ENCODE data around the gene POP5.

DNA sequence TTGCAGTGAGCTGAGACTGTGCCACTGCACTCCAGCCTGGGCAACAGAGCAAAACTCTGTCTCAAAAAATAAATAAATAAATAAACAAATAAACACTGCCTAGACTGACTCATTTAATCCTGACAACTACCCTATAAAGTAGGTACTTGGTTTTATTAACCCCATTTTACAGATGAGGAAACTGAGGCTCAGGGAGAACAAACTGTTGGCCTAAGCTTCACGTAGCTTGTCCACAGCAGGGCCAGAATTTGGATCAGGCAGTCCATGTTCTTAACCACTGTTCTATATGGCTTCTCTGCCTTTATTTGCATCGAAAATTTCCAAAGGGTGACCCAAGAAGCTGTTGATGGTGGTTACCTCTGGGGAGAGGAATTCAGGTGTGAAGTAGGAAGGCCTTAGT, 5.7 kb upstream of the POP5 start:
- TF ChIP-seq POLR2AphosphoS5 (IDR thresholded peaks at IDR 0.05; ENCODE audit: borderline replicate concordance, low read depth, low read length), result no peak
- no peak for TF ChIP-seq EZH2 (IDR thresholded peaks at IDR 0.05)
- no peak for TF ChIP-seq FOXP2 (optimal IDR thresholded peaks at IDR 0.05; ENCODE audit: control extremely low read depth, extremely low read length, insufficient read depth)

Measured in SK-N-MC (cell line).